Activated CD4-positive, alpha-beta T cell treated with anti-CD3 and anti-CD28 coated beads, Interleukin-2, amount 10 ng/mL, durations not matched to agents 24 days and 14 days (primary cell): ENCODE data around the gene SCNN1A. TPM values are rescaled to one million over a fixed set of nuclear protein-coding genes. Genes with fewer than 3 reads are reported as not detected.

Experiments used
- DNase-seq: peaks from one replicate; pipeline ENCODE4 v3.0.0; 2022
- H3K27ac Mint-ChIP-seq: one replicate; pipeline ENCODE4 v1.8.0; 2022; ENCODE audit warnings: mild to moderate bottlenecking, mixed read lengths
- H3K27me3 Mint-ChIP-seq: one replicate; pipeline ENCODE4 v1.8.0; 2022; ENCODE audit warnings: mixed read lengths
- H3K36me3 Mint-ChIP-seq: one replicate; pipeline ENCODE4 v1.8.0; 2022; ENCODE audit warnings: low read depth, mild to moderate bottlenecking, mixed read lengths
- H3K4me1 Mint-ChIP-seq: one replicate; pipeline ENCODE4 v1.8.0; 2021; ENCODE audit warnings: mixed read lengths
- H3K4me3 Mint-ChIP-seq: one replicate; pipeline ENCODE4 v1.8.0; 2022; ENCODE audit warnings: mild to moderate bottlenecking, moderate library complexity, mixed read lengths
- H3K9me3 Mint-ChIP-seq: one replicate; pipeline ENCODE4 v1.8.0; 2021; ENCODE audit warnings: mixed read lengths
- intact Hi-C: fragments of 100-400 bp; cut with micrococcal nuclease; formaldehyde crosslinking; loops from one replicate; pipeline ENCODE4 v1.15.1; 2023
- total RNA-seq: library from RNA; stranded (reverse); gene quantifications from 2 replicates; pipeline ENCODE4 v1.2.3, GENCODE V29; 2022

The SCNN1A gene
- total RNA-seq, 1 donor from 2014 or later = not detected

- intact Hi-C loops = no loop called here
- Mint-ChIP-seq H3K4me1 (peaks cover 34% of the 10 kb centered on the region), H3K4me3 (no peak overlapping the region), H3K27me3 (no peaks in the 10 kb centered on the region), H3K9me3 (no peaks in the 10 kb centered on the region), H3K36me3 (no peaks in the 10 kb centered on the region), H3K27ac (peak overlapping the region; percentile 35)
- no peak for DNase-seq
These were observed 6.3 kb downstream of the SCNN1A start for GRCh38 chr12:6368906-6369525.

DNA sequence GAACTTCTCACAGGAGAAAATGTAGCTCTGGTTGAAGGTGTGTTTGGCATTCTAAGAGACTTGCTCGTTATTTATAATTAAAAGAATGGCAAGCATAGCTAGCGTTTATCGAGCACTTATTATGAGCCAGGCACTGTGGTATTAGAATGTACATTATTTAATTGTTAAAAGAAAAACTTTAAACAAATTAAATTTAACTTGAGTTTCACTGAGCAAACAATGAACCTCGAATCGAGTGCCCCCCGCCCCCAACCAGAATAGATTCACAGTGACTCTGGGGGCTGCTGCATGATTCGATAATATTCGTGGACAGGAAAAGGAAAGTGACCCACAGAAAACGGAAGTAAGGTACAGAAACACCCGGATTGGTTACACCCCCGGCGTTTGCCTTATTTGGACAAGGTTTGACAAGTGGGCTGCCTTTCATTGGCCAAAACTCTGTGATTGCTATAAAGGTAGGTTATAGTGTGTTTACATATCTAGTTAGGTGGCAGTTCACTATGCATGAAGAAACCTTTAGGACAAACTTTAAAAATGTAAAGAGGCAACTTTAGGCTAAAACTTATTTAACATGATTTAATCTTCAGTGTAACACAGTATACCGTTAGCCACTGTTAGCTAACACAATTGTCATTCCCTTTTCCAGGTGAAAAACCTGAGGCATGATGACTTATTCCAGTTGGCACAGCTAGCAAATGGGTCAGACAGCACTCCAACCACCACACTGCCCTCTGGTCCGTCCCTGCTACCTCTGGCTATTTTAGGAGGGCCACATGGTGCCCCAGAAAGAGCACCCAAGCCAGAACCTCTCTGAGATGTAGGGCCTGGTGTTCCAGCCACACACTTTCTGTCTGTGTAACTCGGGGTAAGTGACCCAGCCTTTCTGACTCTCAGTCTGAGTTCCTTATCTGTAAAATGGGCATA, 7.1 kb downstream of the SCNN1A start:
- Mint-ChIP-seq H3K36me3 (no peaks in the 10 kb centered on the region), H3K4me1 (peaks cover 34% of the 10 kb centered on the region), H3K9me3 (no peaks in the 10 kb centered on the region), H3K27me3 (no peaks in the 10 kb centered on the region), H3K27ac (no peak overlapping the region), H3K4me3 (no peak overlapping the region)
- intact Hi-C loops = no loop called here
- DNase-seq = no peak

- peak; percentile 74 for DNase-seq
- intact Hi-C loops = no loop called here
- H3K27ac Mint-ChIP-seq = peak overlapping the region; percentile 29
- no peaks in the 10 kb centered on the region for H3K36me3 Mint-ChIP-seq
- no peaks in the 10 kb centered on the region for H3K27me3 Mint-ChIP-seq
- H3K9me3 Mint-ChIP-seq = no peaks in the 10 kb centered on the region
- H3K4me3 Mint-ChIP-seq = no peak overlapping the region
- H3K4me1 Mint-ChIP-seq = peaks cover 25% of the 10 kb centered on the region
These were observed 8.0 kb downstream of the SCNN1A start for GRCh38 chr12:6367065-6367968.

- Mint-ChIP-seq H3K9me3 (no peaks in the 10 kb centered on the region), H3K27me3 (no peaks in the 10 kb centered on the region), H3K36me3 (no peaks in the 10 kb centered on the region), H3K4me3 (peak overlapping the region; percentile 77), H3K4me1 (peaks cover 28% of the 10 kb centered on the region), H3K27ac (peak overlapping the region; percentile 81)
- no peak for DNase-seq
- intact Hi-C loops = loop anchor here (1.0 kb wide), 1 partner anchor 22 kb away; the partner anchor contains the start of gene TNFRSF1A
These were observed 11.4 kb downstream of the SCNN1A start for GRCh38 chr12:6364044-6364374.

DNA sequence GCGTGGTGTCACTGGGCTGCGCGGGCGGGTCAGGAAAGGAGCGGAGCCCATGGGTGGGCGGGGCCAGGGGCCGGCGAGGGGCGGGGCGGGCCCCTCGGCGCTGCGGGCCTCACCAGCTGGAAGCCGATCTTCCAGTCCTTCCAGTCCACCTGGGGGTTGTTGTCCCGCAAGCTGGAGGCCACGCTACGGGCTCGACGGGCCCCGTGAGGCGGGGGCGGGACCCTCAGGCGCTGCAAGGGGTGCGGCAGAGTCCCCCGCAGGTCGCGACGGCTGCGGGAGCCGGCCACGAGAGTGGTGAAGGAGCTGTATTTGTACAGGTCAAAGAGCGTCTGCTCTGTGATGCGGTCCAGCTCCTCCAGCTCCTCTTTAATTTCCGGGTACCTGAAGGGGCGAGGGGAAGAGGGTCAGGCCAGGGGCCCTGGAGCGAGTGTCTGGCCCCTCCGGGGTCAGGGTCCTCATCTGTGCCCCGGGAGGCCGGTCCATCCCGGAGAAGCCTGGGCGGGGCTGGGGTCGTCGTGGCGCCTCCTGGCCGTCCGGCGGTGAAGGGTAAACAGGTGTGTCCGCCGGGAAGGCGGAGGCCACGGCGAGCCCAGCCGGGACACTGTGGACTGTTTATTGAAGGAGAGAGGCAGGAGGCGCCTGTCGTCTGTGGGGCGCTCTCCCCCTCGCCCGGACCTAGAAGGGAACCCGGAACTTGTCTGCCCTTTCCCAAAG, 11.9 kb downstream of the SCNN1A start:
- intact Hi-C loops = loop anchor here (1.0 to 2.0 kb wide), 2 partner anchors 21 to 41 kb away; partner anchors contain the start of gene TNFRSF1A
- peak; percentile 83 for DNase-seq
- H3K4me1 Mint-ChIP-seq = peaks cover 24% of the 10 kb centered on the region
- no peaks in the 10 kb centered on the region for H3K27me3 Mint-ChIP-seq
- no peaks in the 10 kb centered on the region for H3K36me3 Mint-ChIP-seq
- H3K9me3 Mint-ChIP-seq = no peaks in the 10 kb centered on the region
- peak overlapping the region; percentile 81 for H3K27ac Mint-ChIP-seq
- peak overlapping the region; percentile 77 for H3K4me3 Mint-ChIP-seq

- intact Hi-C loops = loop anchor here (2.0 kb wide), 1 partner anchor 40 kb away; no protein-coding TSS in a partner anchor
- Mint-ChIP-seq H3K27me3 (no peaks in the 10 kb centered on the region), H3K36me3 (no peaks in the 10 kb centered on the region), H3K9me3 (no peaks in the 10 kb centered on the region), H3K4me3 (no peak overlapping the region), H3K4me1 (peaks cover 20% of the 10 kb centered on the region), H3K27ac (no peak overlapping the region)
- no peak for DNase-seq
These were observed 12.4 kb downstream of the SCNN1A start for GRCh38 chr12:6363010-6363329.

- intact Hi-C loops = loop anchor here (2.0 kb wide), 1 partner anchor 40 kb away; no protein-coding TSS in a partner anchor
- Mint-ChIP-seq H3K4me1 (peaks cover 16% of the 10 kb centered on the region), H3K4me3 (peak overlapping the region; percentile 62), H3K27ac (peak overlapping the region; percentile 80), H3K36me3 (no peaks in the 10 kb centered on the region), H3K27me3 (no peaks in the 10 kb centered on the region), H3K9me3 (no peaks in the 10 kb centered on the region)
- no peak for DNase-seq
These were observed 13.0 kb downstream of the SCNN1A start for GRCh38 chr12:6362403-6362802.

DNA sequence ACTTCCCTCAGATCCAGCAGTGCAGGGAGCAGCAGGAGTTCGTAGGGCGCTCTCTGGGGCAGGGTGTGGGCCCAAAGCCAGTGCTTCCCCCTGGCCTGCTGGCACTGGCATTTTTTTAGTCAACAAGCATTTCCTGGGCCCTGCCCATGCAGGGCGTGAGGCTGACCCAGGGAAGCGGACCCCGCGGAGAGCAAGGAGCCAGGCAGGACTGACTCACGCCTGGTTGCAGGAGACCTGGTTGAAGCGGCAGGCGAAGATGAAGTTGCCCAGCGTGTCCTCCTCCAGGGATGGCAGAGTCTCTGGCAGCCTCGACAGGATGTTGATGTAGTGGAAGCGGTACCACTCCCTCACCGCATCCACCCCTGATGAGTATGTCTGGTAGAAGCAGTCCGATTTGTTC, 13.5 kb downstream of the SCNN1A start:
- DNase-seq = no peak
- no peaks in the 10 kb centered on the region for H3K36me3 Mint-ChIP-seq
- peaks cover 2% of the 10 kb centered on the region for H3K27me3 Mint-ChIP-seq
- H3K4me3 Mint-ChIP-seq = peak overlapping the region; percentile 62
- intact Hi-C loops = loop anchor here (2.0 kb wide), 1 partner anchor 39 kb away; no protein-coding TSS in a partner anchor
- H3K27ac Mint-ChIP-seq = peak overlapping the region; percentile 80
- peaks cover 15% of the 10 kb centered on the region for H3K4me1 Mint-ChIP-seq
- no peaks in the 10 kb centered on the region for H3K9me3 Mint-ChIP-seq

DNA sequence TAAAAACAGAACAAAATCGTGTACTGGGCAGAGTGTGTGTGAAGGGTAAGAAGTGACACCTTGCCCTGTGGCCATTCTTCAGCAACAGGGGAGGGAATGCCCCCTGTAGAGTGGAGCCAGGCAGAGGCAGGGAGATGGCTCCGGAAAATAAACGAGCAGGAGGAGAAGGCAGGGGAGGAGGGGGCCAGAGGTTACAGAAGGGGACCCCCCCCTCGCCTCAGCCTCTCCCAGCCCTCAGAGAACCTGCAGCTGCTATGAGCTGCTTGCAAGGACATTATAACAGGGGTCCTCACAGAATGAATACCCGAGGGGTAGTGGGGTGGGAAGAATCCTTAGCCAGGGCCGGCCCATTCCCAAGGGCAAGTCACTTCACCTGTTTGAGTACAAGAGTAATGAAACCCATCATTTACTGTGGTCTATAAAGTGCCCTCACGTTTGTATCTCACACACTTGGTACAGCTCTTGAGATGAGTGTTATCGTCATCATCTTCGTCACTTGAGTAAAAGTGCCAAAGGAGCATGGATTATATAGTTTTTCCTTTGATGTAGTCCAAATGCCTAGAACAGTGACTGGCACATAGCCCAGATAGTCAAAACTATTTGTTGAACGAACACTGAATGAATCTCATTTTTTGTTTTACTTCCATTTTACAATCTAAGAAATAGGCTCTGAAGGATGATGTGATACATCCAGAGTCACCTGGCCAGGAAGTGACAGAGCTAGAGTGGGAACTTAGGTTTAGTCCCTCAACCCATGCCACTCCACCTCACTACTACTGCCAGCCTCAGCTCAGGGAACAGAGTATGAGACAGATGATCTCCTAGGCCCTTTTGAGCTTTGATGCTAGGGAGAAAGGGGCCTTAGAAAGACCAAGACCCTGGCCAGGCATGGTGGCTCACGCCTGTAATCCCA, 14.5 kb downstream of the SCNN1A start:
- no peaks in the 10 kb centered on the region for H3K9me3 Mint-ChIP-seq
- no peak overlapping the region for H3K27ac Mint-ChIP-seq
- no peak overlapping the region for H3K4me3 Mint-ChIP-seq
- intact Hi-C loops = no loop called here
- peaks cover 9% of the 10 kb centered on the region for H3K27me3 Mint-ChIP-seq
- H3K4me1 Mint-ChIP-seq = peaks cover 20% of the 10 kb centered on the region
- DNase-seq = no peak
- H3K36me3 Mint-ChIP-seq = no peaks in the 10 kb centered on the region

GRCh38 chr12:6360080-6360571, 15.2 kb downstream of the SCNN1A start:
- no peaks in the 10 kb centered on the region for H3K9me3 Mint-ChIP-seq
- intact Hi-C loops = no loop called here
- no peaks in the 10 kb centered on the region for H3K36me3 Mint-ChIP-seq

DNA sequence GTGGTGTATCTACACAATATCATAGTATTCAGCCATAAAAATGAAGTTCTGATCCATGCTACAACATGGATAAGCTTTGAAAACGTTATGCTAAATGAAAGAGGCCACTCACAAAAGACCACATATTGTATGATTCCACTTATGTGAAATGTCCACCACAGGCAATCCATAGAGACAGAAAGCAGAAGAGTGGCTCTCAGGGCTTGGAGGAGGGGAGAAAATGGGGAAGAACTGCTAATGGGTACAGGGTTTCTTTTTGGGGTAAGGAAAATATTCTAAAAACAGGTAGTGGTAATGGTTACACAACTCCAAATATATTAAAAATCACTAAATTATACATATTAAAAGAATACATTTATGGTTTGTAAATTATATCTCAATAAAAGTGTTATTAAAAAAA, 16.5 kb downstream of the SCNN1A start:
- Mint-ChIP-seq H3K27me3 (peaks cover 9% of the 10 kb centered on the region), H3K27ac (no peak overlapping the region)
- intact Hi-C loops = no loop called here

More at GRCh38 chr12:6360080-6360571, 15.2 kb downstream of the SCNN1A start:
- peaks cover 20% of the 10 kb centered on the region for H3K4me1 Mint-ChIP-seq
- H3K27ac Mint-ChIP-seq = no peak overlapping the region
- H3K4me3 Mint-ChIP-seq = no peak overlapping the region
- peaks cover 9% of the 10 kb centered on the region for H3K27me3 Mint-ChIP-seq
- DNase-seq = no peak

DNA sequence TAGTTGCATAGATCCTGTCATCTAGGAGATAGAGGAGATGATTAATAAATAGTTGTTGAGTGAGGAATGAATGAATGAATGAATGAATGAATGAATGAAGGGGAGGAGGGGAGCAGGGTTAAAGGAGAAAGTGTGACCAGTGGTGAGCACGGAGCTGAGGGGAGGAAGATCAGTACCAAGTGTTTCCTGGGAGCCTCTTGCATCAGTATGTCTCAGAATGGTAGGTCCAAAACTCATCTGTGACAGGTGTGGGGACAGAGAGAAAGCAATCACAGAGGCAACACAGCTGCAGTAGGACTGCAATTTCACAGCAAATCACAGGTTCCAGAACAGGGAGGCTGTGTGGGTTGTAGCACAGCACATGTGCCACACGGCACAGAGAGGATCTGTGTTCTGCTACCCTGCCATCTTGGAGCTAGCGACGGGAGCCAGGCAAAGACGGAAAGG, 19.0 kb downstream of the SCNN1A start:
- no peak for DNase-seq
- H3K4me1 Mint-ChIP-seq = peaks cover 17% of the 10 kb centered on the region
- H3K4me3 Mint-ChIP-seq = no peak overlapping the region
- H3K36me3 Mint-ChIP-seq = no peaks in the 10 kb centered on the region
- H3K9me3 Mint-ChIP-seq = no peaks in the 10 kb centered on the region
- H3K27me3 Mint-ChIP-seq = peaks cover 14% of the 10 kb centered on the region
- intact Hi-C loops = no loop called here
- H3K27ac Mint-ChIP-seq = no peak overlapping the region

More for the DNA sequence above, 16.5 kb downstream of the SCNN1A start:
- H3K4me1 Mint-ChIP-seq = peaks cover 19% of the 10 kb centered on the region
- no peak overlapping the region for H3K4me3 Mint-ChIP-seq
- no peak for DNase-seq
- H3K9me3 Mint-ChIP-seq = no peaks in the 10 kb centered on the region
- no peaks in the 10 kb centered on the region for H3K36me3 Mint-ChIP-seq
